ENCODE data around the gene PUSL1.

PUSL1 gene

DNA sequence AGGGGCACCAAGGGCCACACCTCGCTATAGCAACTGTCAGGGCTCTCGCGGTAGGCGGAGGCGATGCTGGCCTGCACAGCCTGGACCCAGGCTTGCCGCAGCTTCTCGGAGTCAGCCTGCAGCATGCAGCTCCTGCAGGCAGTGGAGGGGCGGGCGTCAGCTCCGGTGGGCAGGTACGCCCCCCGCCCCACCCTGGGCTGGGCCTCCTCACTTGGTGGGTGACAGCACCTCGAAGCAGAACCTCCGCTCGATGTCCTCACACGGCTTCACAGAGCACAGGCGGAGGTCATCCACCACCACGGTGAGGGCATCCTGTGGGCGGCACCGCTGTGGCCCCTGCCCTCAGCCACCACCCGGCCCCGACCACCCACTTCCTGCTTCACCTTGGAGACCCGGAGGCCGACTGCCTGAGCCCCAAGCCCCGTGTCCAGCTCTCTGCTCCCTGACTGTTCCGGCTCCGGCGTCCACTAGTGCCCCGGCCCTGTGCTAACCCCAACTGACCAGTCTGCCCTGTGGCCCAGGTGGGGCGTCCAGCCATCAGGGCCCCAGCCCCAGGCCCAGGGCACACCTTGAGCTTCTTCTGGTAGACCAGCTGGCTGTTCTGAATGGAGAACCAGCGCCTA is 10.5 kb upstream of the PUSL1 start:
- Histone ChIP-seq H3K36me3 (ENCODE audit: control insufficient read depth, insufficient read depth, low read length) (no peaks in the 10 kb centered on the region), H3K9ac (ENCODE audit: low read depth, low read length) (no peak overlapping the region), H3K27ac (ENCODE audit: low read depth, low read length) (no peak overlapping the region), H3K9me3 (ENCODE audit: control insufficient read depth, insufficient read depth, low read length) (no peaks in the 10 kb centered on the region), H3K4me3 (ENCODE audit: low read depth, low read length) (no peak overlapping the region), H3K27me3 (ENCODE audit: control insufficient read depth, insufficient read depth, low read length) (no peaks in the 10 kb centered on the region), H3K4me1 (ENCODE audit: control insufficient read depth, insufficient read depth, low read length) (no peaks in the 10 kb centered on the region)

DNA sequence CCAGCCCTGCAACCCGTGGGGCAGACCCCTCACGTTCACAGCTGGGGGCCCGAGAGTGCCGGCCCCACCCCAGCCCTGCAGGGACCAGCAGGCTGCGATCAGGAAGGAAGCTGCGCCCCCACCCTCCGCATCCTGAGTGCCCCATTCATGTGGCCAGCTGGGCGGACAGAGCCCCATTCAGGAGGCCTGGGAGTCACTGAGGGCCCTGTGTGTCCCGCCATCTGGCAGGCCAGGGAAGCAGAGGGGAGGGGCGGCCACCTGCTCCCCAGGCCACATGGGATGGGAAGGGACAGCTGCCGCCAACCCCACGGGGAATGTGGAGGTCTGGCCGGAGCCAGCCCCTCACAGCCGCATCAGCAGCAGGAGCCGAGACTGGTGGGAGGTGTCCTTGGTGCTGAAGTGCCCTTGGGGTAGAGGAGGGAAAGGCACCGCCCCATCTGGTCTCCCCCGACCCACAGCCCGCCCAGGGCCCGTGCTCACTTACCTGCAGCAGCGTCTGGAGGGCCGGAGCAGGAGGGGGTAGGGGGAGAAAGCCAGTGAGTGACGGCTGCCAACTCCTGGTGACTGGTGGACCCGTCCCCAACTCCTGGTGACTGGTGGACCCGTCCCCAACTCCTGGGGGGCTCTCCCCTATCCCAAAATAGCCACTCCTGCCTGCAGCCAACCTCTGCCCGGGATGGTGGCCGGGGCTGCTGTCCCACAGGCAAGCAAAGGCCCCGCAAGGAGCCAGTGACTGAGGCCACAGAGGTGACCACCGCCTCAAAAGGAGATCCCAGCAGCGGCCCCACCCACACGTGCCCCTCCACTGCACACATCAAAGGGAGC is 9.3 kb upstream of the PUSL1 start:
- no peak overlapping the region for H3K9ac ChIP-seq (ENCODE audit: low read depth, low read length)
- no peaks in the 10 kb centered on the region for H3K27me3 ChIP-seq (ENCODE audit: control insufficient read depth, insufficient read depth, low read length)
- no peak overlapping the region for H3K4me3 ChIP-seq (ENCODE audit: low read depth, low read length)
- no peaks in the 10 kb centered on the region for H3K4me1 ChIP-seq (ENCODE audit: control insufficient read depth, insufficient read depth, low read length)
- no peak overlapping the region for H3K27ac ChIP-seq (ENCODE audit: low read depth, low read length)
- no peaks in the 10 kb centered on the region for H3K36me3 ChIP-seq (ENCODE audit: control insufficient read depth, insufficient read depth, low read length)
- H3K9me3 ChIP-seq (ENCODE audit: control insufficient read depth, insufficient read depth, low read length): no peaks in the 10 kb centered on the region

DNA sequence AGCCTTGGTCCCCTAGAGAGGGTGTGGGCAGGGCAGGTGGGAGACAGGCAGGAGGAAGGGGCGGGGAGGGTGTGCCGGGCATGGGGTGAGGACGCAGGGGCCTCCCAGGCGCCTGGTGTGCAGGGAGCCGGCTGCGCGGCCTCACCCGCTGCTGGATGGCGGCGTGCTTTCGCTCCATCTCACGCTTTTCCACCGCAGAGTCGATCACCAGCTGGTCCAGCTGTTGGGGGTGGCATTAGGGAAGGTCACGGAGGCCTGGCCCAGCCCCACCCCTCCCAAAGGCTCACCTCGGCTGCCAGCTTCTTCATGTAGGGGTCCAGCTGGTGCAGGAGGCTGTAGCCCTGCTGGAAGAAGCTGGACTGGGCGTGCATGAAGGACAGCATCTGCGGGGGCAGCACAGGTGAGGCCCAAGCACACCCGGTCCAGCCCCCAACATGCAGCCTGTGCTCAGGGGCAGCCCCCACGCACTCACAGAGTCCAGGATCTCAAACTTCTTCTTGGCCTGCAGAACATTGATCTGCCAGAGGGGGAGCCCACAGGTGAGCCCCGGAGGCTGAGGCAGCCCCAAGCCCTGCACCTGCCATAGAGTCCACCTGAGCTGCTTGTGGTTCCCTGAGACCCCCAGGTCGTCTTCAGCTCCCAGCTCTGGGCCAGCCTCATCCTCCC is 8.6 kb upstream of the PUSL1 start:
- no peaks in the 10 kb centered on the region for H3K9me3 ChIP-seq (ENCODE audit: control insufficient read depth, insufficient read depth, low read length)
- no peaks in the 10 kb centered on the region for H3K36me3 ChIP-seq (ENCODE audit: control insufficient read depth, insufficient read depth, low read length)
- H3K27ac ChIP-seq (ENCODE audit: low read depth, low read length): no peak overlapping the region
- H3K9ac ChIP-seq (ENCODE audit: low read depth, low read length): no peak overlapping the region
- no peaks in the 10 kb centered on the region for H3K27me3 ChIP-seq (ENCODE audit: control insufficient read depth, insufficient read depth, low read length)
- H3K4me1 ChIP-seq (ENCODE audit: control insufficient read depth, insufficient read depth, low read length): peaks cover 6% of the 10 kb centered on the region
- H3K4me3 ChIP-seq (ENCODE audit: low read depth, low read length): no peak overlapping the region

DNA sequence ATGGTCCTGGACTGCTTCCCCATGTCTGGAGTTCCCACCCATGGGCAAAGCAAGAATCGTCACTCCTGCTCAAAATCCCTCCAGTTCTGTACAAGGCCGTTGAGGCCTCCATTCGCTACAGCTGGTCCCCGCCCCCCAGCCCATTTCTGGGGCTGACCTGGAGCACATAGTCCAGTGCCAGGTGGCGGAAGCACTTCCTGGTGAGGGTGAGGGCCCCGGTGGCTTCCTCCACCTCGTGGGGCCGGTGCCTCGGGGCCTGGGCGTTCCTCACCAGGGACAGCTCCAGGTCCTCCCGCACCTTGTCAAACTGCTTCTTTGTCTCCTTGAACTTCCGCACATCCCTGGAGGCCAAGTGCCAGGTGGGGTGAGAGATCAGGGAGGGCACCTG is 8.1 kb upstream of the PUSL1 start:
- Histone ChIP-seq H3K36me3 (ENCODE audit: control insufficient read depth, insufficient read depth, low read length) (no peaks in the 10 kb centered on the region), H3K4me3 (ENCODE audit: low read depth, low read length) (no peak overlapping the region), H3K9me3 (ENCODE audit: control insufficient read depth, insufficient read depth, low read length) (no peaks in the 10 kb centered on the region), H3K9ac (ENCODE audit: low read depth, low read length) (no peak overlapping the region), H3K4me1 (ENCODE audit: control insufficient read depth, insufficient read depth, low read length) (peaks cover 11% of the 10 kb centered on the region), H3K27me3 (ENCODE audit: control insufficient read depth, insufficient read depth, low read length) (no peaks in the 10 kb centered on the region), H3K27ac (ENCODE audit: low read depth, low read length) (no peak overlapping the region)

DNA sequence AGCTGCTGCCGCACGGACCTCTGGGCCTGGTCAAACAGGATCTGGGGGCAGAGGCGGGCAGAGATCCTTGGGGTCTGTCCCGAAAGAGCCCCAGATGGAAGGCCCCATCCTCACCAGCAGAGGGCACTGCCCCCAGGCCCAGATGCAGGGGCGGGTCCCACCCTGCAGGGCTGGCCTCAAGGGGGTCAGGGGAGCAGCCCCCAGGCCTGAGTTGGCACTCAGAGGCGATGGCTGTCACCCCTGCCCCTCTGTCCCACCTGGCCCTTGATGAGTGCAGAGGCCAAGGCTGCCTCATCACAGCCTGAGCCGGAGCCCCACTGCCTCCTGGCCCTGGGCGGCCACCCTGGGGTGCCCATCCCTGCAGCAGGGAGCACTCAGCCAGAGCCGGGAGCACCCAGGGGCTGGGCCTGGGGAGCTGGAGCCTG is 6.4 kb upstream of the PUSL1 start:
- peaks cover 26% of the 10 kb centered on the region for H3K4me1 ChIP-seq (ENCODE audit: control insufficient read depth, insufficient read depth, low read length)

DNA sequence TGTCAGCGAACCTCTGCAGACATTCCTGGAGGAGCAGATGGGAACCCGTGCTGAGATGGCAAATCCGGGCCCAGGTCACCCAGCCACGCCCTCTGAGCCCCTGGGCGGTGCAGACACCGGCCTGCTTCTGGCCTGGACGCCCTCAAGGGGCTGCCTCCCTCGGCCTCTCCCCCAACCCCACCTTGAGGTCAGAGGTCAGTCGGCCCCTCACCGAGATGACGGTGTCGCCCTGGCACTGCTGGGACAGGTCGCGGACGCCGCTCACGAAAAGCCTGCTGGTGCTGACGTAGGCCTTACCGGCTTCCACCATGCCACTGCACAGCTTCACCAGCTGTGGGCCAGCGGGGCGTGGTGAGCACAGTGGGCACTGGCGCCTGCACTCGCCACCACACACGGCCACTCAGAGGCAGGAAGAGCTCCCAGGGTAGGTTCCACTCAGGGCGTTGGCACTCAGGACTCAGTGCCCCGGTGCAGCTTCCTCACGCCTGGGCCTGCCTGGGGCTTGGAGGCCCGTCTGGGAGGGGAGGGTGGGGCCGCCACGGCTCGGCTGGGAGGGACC is 5.4 kb upstream of the PUSL1 start:
- H3K27ac ChIP-seq (ENCODE audit: low read depth, low read length): no peak overlapping the region
- H3K9ac ChIP-seq (ENCODE audit: low read depth, low read length): no peak overlapping the region
- H3K4me3 ChIP-seq (ENCODE audit: low read depth, low read length): no peak overlapping the region
- no peaks in the 10 kb centered on the region for H3K9me3 ChIP-seq (ENCODE audit: control insufficient read depth, insufficient read depth, low read length)
- H3K27me3 ChIP-seq (ENCODE audit: control insufficient read depth, insufficient read depth, low read length): no peaks in the 10 kb centered on the region; the same call in 1 of the 2 replicates
- no peaks in the 10 kb centered on the region for H3K36me3 ChIP-seq (ENCODE audit: control insufficient read depth, insufficient read depth, low read length)
- peaks cover 29% of the 10 kb centered on the region for H3K4me1 ChIP-seq (ENCODE audit: control insufficient read depth, insufficient read depth, low read length)

More for the DNA sequence above, 6.4 kb upstream of the PUSL1 start:
- H3K36me3 ChIP-seq (ENCODE audit: control insufficient read depth, insufficient read depth, low read length): no peaks in the 10 kb centered on the region
- H3K4me3 ChIP-seq (ENCODE audit: low read depth, low read length): no peak overlapping the region
- H3K27me3 ChIP-seq (ENCODE audit: control insufficient read depth, insufficient read depth, low read length): no peaks in the 10 kb centered on the region; the same call in 1 of the 2 replicates
- no peaks in the 10 kb centered on the region for H3K9me3 ChIP-seq (ENCODE audit: control insufficient read depth, insufficient read depth, low read length)
- no peak overlapping the region for H3K27ac ChIP-seq (ENCODE audit: low read depth, low read length)
- H3K9ac ChIP-seq (ENCODE audit: low read depth, low read length): no peak overlapping the region

DNA sequence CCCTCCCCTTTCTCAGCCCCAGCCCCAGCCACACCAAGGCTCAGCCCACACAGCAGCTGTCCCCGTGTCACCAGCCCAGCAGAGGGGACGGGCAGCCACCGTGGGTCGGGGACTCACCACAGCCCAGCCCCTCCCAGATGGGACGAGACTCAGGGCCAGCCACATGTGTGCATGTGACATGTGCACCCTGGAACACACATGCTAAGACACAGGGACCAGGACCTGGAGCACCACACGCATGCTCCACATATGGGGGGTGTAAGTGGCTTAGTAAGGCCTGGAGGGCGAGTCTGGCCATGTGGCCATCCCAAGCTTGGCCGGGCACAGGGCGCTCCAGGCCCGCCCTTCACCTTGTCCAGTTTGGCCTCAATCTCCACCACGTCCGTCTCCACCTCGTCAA is 4.7 kb upstream of the PUSL1 start:
- Histone ChIP-seq H3K9me3 (ENCODE audit: control insufficient read depth, insufficient read depth, low read length) (no peaks in the 10 kb centered on the region), H3K27ac (ENCODE audit: low read depth, low read length) (no peak overlapping the region), H3K4me3 (ENCODE audit: low read depth, low read length) (no peak overlapping the region), H3K36me3 (ENCODE audit: control insufficient read depth, insufficient read depth, low read length) (no peaks in the 10 kb centered on the region), H3K27me3 (ENCODE audit: control insufficient read depth, insufficient read depth, low read length) (no peaks in the 10 kb centered on the region; the same call in 1 of the 2 replicates), H3K4me1 (ENCODE audit: control insufficient read depth, insufficient read depth, low read length) (peaks cover 29% of the 10 kb centered on the region), H3K9ac (ENCODE audit: low read depth, low read length) (no peak overlapping the region)

DNA sequence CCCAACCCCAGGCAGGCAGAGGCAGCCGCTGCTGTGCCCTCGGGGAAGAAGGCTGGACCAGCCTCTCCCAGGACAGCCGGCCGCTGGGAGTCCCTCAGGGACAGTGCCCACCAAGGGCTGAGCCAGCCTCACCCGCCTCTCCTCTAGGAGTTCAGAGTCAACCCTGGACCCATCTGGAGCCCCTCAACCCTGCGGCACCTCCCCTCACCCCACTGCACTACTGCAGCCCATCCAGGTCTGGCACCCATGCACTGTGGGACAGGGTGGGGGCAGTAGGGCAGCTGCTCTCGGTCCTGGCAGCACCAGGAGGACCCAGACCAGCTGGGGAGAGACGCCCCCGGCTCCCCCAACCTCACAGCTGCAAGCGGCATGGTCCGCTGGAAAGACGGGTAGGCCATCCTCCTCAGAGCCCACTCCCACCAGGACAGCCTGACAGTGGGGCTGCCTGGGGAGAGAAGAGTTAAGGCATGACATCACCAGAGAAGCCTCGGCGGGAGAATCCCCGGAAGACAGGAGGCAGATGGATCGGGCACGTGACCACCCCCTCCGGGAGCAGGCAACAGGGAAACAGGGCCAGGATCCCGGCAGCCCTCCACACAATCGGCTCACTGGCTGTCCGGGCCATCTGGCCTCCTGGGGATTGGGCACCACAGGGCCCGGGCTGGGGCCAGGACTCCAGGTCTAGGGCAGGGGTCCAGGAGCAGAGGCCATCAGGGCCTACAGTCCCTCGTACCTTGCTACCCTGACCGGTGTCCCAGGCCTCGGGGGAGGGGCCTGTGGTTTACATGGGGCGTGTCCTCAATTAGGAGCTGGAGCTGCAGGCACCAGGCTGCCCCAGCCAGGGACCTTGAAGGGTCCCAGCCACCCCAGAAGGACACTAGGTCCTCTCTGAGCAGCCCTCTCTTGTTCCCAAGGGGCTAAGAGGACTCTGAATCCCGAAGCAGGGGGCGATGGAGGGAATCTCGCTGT is 3.8 kb upstream of the PUSL1 start:
- H3K27ac ChIP-seq (ENCODE audit: low read depth, low read length): peak overlapping the region; percentile 78
- H3K9me3 ChIP-seq (ENCODE audit: control insufficient read depth, insufficient read depth, low read length): no peaks in the 10 kb centered on the region
- peaks cover 32% of the 10 kb centered on the region for H3K4me1 ChIP-seq (ENCODE audit: control insufficient read depth, insufficient read depth, low read length)
- no peaks in the 10 kb centered on the region; the same call in 1 of the 2 replicates for H3K27me3 ChIP-seq (ENCODE audit: control insufficient read depth, insufficient read depth, low read length)
- 0 out of 2 replicates have a peak overlapping the region, but pooled peaks have one; percentile 28 for H3K9ac ChIP-seq (ENCODE audit: low read depth, low read length)
- peak overlapping the region; percentile 47 for H3K4me3 ChIP-seq (ENCODE audit: low read depth, low read length)
- H3K36me3 ChIP-seq (ENCODE audit: control insufficient read depth, insufficient read depth, low read length): no peaks in the 10 kb centered on the region

DNA sequence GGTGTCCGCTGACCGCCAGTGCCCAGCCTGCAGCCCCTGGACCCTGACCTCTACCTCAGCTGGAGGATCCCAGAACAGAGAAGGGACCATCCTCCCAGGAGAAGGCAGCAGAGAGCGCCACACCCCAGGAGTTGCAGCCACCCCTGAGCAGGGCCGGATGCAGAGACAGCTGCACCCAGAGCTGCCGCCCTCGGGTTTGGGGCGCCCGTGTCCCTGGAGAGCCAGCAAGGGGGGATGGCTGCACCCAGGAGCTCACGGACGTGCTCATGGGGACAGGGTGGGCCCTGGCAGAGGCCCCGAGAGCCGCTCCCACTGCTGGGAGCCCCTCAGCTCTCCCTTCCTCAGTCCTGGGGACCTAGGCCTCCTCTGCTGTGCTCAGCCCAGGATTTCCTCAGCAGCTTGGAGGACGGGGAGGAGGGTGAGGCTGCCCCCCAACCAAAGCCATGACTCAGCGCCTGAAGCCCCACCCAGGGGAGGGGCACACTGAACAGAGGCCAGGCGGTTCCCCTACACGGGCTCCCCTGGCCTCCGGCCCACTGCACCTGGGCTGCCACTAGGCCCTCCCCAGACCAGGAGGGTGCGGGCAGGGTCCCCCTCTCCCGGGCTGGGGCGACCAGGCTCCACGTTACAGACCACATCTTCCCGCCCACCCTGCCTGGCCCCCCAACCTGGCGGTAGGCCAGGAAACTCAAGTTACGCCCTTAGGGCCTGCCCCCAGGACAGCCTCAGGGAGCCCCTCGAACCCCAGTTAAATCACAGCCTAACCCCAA is 2.9 kb upstream of the PUSL1 start:
- Histone ChIP-seq H3K9me3 (ENCODE audit: control insufficient read depth, insufficient read depth, low read length) (no peaks in the 10 kb centered on the region), H3K27ac (ENCODE audit: low read depth, low read length) (peak overlapping the region; percentile 78), H3K4me3 (ENCODE audit: low read depth, low read length) (peak overlapping the region; percentile 47; the same call in 1 of the 2 replicates), H3K36me3 (ENCODE audit: control insufficient read depth, insufficient read depth, low read length) (peaks cover 6% of the 10 kb centered on the region), H3K9ac (ENCODE audit: low read depth, low read length) (0 out of 2 replicates have a peak overlapping the region, but pooled peaks have one; percentile 33), H3K4me1 (ENCODE audit: control insufficient read depth, insufficient read depth, low read length) (peaks cover 38% of the 10 kb centered on the region), H3K27me3 (ENCODE audit: control insufficient read depth, insufficient read depth, low read length) (no peaks in the 10 kb centered on the region; the same call in 1 of the 2 replicates)

Measured in HUES48 (cell line).